EL (cell line): ENCODE measurements around the gene DNAH5.
"Not testable (repeated sequence)": the region's sequence is repeated elsewhere in the genome, so short reads cannot be mapped to it uniquely, and the experiment has no call there.

Experiments used
- DNase-seq: peaks from one replicate; pipeline ENCODE4 v3.0.0-alpha.2; 2016

DNAH5 gene

DNA sequence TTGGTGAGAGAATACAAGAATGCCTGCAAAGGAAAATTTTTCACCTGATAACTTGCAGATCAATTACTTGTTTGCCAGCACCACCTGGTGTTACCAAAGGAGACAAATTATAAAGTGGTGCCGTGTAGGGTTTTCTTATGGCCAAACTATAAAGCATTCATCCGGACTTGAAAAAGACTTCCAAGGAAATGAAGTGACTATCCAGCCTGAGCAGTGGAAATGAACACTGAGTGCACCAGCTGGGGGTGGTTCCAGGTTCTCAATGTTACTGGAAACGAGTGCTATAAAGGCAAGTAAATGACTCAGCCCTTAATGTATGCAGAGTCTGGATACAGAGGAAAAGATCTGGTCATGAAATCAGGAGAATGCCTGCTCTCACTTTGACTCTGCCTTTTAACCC lies 113.1 kb downstream of the DNAH5 start:
- DNase-seq = peak; percentile 10

DNA sequence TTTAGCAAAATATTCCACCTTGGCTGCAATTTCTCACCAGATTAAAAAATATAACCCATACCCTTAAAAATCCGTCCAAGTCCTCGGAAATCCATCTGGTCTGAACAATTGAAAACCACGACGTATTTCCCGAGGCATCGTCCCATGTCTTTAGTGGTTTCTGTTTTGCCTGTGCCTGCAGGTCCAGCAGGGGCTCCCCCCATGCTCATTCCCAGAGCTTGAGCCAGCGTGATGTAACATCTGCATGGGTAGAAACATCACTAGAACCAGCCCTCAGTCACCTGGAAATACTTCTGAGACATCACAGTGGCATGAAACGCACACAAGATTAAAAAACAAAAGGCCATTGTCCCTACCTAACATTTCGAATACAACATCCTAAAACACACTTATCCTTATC lies 114.0 kb downstream of the DNAH5 start:
- DNase-seq = no peak

DNA sequence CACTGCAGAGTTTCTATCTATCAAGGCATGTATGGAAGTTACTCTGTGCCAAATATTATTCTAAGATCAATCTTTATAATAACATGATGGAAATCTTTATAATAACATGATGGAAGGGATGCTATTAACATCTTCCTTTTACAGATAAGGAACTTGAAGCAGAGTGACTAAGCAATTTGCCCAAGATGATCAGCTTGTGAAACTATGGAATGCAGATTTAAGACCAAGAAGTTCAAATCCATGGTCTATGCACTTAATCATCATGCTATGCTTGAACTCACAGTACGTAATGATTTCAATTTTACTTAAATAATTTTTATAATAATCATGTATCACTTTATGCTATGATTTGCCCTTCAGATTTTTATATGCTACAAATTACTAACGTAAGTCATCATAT lies 123.1 kb downstream of the DNAH5 start:
- no peak for DNase-seq

DNA sequence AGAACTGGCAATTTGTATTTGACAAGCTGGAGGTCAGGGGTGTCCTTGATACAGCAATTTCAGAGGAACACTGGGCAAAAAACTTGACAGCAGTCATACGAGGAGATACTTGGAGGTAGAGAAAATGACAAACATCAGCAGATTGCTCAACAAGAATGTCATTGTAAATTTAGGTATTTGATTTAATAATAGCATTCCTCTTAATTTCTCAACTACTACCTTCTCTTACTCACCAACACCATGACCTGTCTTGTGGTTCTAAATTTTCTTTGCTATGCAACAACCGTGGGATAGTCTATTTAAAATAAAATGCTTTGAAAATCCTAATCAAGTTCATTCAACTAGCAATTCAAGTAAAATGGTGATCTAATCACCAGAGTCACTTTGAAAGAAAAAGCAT lies 128.4 kb downstream of the DNAH5 start:
- DNase-seq = no peak

DNA sequence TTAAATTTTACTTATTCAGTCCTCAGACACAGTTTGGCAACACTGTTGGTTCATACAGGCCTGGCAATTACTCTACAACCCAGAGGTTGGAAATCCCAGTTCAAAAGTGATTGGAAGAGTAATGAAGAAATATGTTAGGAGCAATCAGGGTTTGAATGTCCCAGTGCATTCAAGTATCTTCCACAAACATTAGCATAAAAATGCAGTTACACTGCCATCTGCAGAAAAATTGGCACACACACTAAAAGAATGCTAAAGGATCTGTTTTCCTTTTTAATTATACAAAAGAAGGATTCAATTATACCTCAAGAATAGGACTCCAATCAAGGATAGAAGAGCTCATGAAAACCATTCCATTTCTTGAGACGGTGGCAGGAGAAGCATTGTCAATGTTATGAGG lies 130.2 kb downstream of the DNAH5 start:
- peak; percentile 9 for DNase-seq

DNA sequence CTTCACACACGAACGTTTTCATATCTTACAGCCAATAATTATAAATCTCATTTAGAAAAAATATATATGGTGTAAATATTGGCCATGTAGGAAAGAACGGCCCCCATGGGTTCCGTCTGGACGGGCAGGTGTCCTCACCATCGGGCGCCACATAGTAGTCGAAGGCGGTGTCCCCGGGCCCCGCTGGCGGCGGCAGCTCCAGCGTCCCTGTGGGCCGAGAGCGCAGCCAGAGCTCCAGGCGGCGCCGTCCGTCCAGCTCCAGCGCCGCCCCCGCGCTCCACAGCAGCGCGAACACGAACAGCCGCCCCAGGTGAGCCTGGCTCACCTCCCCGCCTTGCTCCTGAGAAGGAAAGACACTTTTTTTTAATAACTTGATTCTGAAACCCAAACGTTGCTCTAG lies 134.6 kb downstream of the DNAH5 start:
- DNase-seq = no peak

DNA sequence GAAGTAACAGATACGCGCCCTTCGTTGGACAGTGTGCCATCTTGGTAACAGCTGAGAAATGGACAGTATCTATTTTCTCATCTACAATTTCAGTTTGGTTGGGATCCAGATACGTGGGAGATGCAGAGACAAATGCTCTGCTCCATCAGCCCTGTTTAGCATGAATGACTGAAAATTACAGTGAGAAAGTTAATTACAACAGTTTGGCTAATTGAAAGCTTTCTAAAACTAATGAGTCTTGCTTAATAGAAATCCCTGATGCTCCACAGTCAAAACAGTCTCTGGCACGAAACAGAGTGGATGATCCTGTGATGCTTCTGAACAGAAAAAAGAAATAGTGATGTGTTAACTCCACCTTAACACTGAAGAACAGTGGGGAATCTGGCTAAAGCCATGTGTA lies 140.2 kb downstream of the DNAH5 start:
- DNase-seq = no peak

DNA sequence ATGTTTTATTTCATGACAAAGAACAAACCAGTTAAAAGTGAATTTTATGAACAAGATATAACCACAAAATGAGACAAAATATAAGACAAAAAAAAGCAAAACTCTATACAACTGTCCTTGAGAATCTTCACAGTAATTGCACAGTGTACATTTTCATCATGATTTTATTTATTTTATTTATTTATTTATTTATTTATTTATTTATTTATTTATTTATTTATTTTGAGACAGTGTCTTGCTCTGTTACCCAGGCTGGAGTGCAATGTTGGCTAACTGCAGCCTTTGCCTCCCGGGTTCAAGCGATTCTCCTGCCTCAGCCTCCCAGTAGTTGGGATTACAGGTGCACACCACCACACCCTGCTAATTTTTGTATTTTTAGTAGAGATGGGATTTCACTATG lies 145.9 kb downstream of the DNAH5 start:
- not testable (repeated sequence) for DNase-seq

DNA sequence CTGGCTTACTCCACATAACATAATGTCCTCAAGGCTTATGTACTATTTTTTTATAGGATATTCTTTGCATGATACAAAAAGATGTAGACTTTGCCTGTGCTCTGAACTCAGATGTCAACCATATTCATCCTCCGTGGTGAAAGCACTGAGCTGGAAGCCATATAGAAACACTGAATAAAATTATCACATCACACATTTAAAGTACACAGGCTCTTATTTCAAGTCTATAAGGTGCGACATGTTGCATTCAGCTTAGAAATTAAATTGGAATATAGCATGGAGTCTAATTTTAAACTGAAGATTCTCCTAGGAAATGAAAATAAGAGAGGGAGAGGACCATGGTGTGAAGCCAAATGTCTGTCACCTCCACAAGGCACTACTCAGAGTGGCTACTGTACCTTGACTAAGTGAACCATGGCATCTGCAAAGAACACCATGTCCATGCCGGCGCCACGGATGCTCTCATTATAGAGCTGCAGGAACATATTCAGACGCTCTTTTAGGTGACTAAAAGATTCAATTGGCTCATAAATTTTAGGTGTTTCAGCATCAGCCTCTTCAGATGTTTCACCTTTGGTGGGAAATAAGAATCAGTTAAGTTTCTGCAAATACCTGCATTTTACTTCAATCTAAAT lies 158.6 kb downstream of the DNAH5 start:
- no peak for DNase-seq

DNA sequence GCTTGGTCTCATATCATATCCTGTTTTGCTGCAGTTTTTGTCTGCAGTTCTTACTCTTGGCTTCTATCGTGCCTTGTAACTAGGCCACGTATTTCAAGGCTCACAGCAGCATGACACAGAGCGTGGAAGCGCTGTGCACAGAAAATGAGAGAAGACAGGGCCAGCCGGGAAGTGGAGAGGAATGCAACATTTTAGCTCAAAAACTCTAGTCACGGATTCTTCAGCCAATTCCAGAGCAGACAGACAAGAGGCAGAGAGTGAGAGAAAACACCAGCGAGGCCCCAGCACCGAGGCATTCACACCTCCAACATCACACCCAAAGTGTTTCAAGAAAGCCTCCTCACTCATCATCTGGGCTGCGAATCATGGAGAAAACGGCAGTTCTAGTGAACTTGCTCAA lies 160.8 kb downstream of the DNAH5 start:
- DNase-seq = no peak

DNA sequence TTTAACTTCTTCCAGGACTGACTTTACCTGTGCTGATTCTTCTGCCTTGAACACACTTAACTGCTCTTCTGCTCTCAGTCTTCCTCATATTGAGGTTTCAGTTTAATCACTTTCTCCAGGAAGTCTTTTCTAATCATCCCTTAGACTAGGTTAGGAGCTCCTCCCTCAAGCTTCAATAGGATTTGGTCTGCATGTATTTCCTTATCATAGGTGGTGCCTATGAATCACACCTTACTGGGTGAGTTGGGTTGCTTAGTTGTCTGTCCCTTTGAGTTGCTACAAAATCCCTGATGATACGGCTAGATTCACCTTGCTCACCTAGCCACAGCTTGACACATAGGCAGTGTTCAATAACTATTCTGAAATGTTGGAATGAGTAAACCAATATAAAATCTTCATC lies 164.4 kb downstream of the DNAH5 start:
- no peak for DNase-seq

DNA sequence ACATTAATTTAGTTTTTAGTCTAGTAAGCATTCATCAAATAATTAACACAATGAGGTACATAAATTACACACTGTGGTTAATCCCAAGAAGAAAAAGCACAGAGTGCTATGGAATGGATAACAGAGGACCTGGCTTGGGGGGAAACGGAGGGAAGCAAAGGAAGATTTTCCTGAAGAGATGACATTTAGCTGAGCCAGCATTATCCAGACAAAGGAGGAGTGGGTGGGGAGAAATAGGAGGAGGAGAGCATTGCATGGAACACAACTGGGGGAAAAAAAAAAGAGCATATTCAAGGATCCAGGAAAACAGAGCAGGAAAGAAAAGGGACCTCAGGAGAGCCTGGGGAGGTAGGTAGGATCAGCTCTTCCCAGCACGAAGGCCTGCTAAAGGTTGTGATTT lies 170.8 kb downstream of the DNAH5 start:
- no peak for DNase-seq

DNA sequence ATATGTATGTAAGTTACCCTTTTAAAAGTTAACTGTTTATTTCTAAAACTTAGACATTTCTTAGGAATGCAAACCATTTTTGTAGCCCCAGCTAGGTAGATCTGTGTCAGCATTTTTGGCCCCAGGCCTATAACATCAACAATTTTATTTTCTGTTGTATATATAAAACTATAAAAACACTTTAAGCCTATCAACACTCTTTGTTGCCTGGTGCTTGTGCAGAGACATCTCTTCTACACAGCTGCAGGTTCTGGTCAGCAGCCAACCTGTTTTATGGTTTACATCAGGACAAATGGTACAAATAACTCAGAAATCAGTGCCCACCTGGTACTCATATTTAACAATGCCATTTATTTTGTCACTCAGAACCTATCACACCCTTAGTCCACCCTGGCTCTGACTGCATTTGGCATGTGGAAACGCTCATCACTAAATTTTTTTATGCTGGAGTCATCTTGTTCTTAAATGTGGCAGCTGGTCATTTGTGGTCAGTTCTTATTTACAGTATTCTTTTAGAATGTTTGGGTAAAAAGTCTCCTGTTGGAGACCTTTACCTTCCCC lies 173.4 kb downstream of the DNAH5 start:
- DNase-seq = peak; percentile 45

DNA sequence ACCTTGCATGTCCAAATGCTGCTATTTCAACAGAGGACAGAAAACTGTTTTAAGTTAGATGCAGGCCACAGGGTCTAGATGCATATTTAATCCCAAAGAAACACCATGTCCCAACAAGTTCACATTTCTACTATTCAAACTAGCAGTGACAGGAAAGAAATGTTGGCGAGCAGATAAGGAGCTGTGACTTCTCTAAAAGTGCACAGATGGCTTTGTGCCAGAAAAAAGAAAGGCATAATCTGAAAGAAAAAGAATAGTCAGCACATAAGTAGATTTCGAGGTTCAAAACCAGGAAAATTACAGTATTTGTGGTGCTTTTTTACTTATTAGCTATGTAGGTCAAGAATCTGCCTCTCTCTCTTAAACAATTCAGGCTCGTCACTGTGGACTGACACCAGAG lies 178.3 kb downstream of the DNAH5 start:
- DNase-seq = no peak

DNA sequence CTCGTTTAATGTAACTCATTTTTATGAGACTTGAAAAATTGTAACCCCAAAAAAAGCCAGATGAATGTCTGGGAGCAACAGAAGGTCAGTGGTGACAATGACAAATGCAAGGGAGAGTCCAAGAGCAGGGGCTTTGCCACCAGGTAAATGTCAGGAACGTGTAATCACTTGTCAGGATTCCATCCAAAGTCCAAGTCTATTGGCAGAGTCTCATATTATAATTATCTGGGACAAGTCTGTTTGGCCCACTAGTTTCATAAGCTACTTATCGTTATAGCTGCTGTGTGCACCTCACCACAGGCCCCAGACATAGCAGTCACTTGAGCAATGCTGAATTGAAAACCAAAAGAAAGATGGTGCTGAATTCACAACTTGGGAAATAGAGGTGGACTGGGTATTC lies 180.8 kb downstream of the DNAH5 start:
- no peak for DNase-seq

DNA sequence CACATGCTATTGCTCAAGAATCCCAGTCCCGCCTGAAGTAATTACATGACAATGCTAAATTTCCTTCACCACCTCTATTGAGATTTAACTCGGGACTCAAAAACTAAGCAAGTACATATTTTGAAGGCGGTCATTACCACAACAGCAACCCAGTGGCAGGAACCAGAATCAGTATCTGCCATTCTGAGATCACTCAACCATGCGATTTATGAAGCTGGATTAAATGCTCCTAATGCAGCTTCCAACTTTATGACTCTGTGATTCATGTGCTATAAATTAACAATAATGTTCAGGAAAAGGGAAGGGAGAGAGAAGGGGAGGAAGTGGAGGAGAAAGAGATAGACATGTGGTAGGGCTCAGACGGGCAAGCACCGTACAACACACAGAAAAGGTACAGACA lies 194.7 kb downstream of the DNAH5 start:
- no peak for DNase-seq

DNA sequence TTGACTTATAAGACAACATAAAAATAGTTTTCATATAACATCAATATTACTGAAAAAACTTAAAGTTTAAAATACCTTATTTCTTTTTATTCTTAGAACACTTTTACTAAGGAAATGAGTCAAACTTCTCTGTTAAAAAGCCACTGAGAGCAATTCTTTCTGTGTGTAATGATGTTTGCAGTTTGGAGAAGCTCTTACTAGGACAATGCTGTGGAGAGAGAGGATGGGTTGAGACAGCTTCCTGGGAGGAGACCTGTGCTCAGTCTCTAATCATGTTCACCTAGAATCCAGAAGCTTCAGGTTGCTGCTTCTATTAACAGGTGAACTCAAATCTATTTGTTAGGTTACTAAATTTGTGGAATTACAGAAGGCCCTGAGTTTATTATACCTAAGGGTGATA lies 198.5 kb downstream of the DNAH5 start:
- DNase-seq = no peak

DNA sequence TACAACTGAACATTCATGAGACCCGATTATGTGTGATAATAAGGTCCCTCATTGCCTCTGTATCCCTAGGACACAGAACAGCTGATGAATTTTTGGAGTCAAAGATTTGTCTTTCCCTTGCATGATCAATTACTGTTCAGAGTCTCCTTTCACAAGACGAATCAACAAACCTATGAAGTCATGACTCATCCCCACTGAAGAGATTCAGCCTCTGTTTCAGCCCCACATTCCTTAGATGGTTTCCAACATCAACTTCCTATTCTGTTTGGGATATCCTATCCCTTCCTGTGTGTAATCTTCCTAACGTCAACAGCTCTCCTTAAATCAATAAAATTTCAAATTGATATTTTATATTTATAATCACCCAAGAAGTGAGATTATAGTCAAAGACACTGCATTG lies 199.0 kb downstream of the DNAH5 start:
- DNase-seq = peak; percentile 76

DNA sequence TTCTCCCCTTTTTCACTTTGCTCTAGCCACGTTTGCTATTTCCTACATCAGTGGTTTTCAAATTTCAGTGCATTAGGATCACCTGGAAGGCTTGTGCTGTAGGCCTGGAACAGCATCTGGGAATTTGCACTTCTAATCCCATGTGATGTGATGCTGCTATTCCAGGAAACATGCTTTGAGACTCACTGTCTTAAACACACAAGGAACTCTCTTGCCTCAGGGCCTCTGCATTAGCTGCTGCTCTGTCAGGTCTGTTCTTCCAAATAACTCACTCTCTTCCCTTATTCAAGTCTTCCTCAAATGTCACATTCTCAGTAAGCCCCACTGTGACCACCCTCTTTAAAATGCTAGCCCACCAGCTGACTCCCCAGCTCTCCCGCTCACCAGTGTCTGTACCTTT lies 204.0 kb downstream of the DNAH5 start:
- no peak for DNase-seq

DNA sequence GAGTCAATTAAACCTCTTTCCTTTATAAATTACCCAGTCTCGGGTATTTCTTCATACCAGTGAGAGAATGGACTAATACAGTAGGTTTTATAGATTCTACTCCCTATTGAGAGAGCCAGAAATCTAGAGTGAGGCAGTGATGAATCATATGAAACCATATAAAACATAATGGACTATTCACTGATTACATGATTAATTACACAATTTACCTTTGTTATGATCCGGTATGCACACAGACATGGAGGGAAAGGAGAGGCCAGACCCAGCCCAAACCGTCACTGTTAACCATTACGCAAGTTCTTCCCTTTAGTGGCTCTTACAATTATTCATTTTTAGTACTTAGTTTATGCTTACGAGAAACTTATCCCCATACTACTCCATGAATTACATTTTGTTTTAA lies 205.0 kb downstream of the DNAH5 start:
- DNase-seq = no peak

DNA sequence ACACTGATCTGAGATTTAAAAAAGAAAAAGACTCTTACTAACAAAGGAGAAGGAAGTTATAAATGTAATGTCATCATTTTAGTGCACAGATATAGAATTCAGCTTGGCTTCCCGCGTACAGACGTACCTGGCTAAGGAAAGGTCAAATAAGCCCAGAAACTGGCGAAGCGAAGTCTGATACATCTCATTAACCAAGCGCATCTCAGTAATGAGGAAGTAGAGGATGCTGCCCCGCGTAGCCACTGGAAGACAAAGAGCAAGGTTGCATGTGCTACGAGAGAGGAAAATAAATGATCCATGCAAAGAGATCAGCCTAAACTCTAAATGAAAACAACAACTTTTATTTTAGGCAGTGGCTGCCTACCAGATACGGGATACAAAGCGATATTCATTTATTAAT lies 208.8 kb downstream of the DNAH5 start:
- no peak for DNase-seq

DNA sequence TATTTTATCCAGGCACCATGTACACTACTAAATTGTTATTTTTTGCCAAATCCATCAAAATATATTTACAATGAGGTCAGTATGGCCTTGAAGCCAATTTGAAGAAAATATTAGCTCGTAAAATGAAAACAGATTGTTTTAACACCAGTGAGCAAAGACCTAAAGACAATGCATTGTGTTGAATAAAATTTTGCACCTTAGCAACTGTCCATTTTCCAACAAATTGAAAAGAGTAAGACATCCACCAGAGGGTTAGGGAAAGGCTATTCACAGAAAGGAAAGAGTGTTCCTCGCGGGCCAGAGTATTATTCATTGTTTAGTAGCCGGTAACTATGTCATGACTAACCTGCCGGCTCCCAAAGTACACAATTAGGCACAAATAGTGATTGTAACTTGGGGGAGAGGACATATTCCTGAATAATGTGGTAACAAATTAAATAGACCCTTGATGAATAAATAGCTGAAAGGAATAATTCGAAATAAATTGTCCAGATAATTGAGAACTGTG lies 213.3 kb downstream of the DNAH5 start:
- DNase-seq = no peak

DNA sequence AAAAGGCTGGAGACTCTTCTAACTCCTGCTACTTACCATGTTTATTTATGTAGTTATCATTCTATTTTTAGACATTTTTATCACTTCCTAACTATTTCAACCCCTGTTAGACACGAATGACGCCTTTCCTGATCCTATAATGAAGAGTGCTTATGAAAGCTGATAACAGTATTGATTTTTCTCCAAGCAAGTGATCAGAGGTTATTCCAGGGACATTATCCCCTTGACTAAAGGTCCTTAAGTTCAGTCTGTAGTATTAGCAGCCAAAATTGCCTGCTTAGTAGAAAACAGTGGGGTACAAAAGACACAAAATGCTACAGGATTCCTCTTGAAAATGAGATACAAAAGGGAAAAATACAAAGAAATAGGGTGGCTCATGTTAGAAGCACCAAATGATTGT lies 235.6 kb downstream of the DNAH5 start:
- DNase-seq = no peak

DNA sequence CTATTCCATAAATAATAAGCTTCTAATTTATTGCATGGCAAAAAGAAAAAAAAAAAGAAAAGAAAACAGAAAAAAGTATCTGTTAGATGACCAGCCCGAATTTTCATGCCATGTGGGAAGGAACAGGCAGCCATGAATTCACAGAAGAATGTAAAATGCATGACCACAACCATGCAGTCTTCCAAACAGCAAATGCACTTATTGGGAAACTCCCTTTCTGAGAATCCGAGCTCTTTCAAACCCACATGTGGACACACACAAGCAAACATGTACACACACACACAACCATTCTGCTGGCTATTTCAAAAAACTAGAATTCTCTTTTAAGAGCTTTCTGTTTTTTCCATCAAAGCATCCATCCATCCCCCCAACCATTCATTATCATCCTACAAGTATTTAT lies 236.1 kb downstream of the DNAH5 start:
- DNase-seq = peak; percentile 7

DNA sequence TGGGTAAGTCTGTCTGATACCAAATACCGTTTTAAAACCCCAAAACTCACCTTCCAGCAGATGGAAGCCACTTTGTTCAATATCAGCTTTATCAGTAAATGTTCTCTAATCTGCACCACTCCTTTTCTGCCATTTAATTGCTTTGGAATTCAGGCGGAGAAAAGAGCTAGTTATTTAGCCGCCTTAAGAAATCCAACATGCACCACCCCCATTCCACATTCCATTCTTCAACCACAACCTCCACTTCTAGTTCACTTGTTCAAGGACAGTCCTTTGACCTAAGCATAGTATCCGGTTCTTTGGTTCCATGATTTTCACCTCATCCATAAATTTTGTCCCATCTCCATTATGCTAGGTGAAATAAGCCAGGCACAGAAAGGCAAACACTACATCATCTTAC lies 240.1 kb downstream of the DNAH5 start:
- no peak for DNase-seq
